Activated CD8-positive, alpha-beta memory T cell treated with anti-CD3 and anti-CD28 coated beads for 36 hours (primary cell): ENCODE results near the gene PALLD. TPM values are rescaled to one million over a fixed set of nuclear protein-coding genes. Genes with fewer than 3 reads are reported as not detected.

ENCODE experiments used
- CTCF ChIA-PET: fragments of 350-600 bp; sonication (Branson Sonifier 250); formaldehyde crosslinking; loops from one replicate; lab custom pipeline; 2021; ENCODE audit warnings: antibody characterized with exemption; lab: Charles Lee
- POLR2A ChIA-PET: fragments of 350-600 bp; sonication (Branson Sonifier 250); formaldehyde crosslinking; loops from one replicate; lab custom pipeline; 2021; ENCODE audit warnings: antibody characterized with exemption; lab: Charles Lee
- total RNA-seq, 2 experiments: library from RNA; stranded (reverse); gene quantifications; one replicate each; pipeline ENCODE4 v1.2.3, GENCODE V29; 2021

The PALLD gene
- total RNA-seq, 2 experiments from 2014 or later: 0.69 to 0.84 TPM

DNA sequence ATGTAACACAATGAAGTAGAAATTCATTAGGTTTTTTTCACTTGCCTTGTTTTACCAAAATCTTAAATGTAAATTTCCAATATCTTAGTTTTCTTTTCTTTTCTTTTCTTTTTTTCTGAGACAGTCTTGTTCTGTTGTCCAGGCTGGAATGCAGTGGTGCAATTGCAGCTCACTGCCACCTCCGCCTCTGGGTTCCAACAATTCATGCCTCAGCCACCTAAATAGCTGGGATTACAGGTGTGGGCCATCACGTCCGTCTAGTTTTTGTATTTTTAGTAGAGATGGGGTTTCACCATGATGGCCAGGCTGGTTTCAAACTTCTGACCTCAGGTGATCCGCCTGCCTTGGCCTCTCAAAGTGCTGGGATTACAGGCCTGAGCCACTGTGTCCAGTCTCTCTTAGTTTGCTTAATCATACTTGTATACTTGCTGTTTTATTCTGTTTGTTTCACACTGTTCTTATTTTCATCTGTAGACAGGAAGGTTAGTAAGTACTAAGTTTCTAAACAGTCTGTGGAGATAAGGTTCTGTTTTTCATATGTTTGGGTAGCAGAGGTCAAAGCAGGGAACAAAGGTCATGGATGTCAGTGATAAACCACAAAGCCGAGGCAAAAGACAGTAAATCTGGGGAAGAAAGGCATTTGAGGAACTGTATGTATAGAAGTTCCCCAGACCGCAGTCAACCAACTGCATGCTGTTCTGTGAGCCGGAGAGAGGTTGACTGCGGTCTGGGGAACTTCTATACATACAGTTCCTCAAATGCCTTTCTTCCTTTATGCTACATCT lies 384.2 kb downstream of the PALLD start:
- ChIA-PET CTCF (no interaction called here), POLR2A (no interaction called here)

DNA sequence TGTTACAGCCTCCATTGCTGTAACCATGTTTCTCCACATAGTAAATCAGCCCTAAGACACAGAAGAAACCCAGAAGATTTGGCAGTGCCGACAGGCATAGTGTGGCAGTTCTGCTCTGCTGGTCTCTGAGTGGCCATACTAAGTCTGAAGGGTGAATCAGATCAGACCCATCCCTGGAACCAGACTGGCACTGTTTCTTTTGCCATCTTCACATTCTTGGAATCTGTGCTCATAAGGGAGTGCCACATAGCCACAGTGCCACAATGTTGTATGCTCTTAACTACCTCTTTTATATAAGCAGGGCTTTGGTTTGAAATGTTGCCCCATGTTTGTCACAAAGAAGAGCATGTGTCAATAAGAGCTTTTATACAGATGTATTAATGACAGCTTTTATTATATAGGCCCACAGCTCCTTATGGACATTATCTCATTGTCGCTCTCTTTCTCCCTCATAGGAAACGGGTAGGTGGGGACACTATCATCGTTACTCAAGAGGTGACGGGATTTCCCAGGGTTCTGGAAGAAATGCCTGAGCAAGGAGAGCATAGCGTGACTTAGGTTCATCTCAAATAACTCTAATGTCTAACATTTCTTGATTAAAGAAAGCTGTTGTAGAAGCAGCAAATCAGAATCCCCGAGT lies 385.0 kb downstream of the PALLD start:
- ChIA-PET CTCF (interaction anchor here (1.1 kb wide), 1 partner anchor 247 kb away, joined by 3 read pairs; no protein-coding TSS in a partner anchor), POLR2A (no interaction called here)

DNA sequence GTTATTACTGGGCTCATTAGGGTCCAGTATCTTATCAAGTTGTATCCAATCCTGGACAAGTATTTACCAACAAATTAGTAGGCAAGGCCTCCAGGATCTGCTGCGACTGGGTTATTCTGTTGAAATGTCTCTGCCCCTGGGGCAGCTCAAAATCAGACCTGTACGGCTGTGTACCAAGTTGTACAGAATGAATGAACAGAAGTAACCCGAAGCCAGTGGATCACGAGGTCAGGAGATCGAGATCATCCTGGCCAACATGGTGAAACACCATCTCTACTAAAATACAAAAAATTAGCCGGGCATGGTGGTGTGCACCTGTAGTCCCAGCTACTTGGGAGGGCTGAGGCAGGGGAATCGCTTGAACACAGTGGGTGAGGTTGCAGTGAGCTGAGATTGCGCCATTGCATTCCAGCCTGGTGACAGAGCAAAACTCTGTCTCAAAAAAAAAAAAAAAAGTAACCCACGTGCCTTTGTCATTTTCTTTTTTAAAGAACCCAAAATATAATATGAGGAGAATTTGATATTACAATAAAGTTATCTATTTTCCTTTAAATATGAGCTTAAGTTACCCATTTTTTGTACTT lies 385.9 kb downstream of the PALLD start:
- ChIA-PET CTCF (interaction anchor here (0.6 to 1.1 kb wide), 2 partner anchors 61 to 248 kb away, joined by 3 read pairs; no protein-coding TSS in a partner anchor), POLR2A (no interaction called here)

DNA sequence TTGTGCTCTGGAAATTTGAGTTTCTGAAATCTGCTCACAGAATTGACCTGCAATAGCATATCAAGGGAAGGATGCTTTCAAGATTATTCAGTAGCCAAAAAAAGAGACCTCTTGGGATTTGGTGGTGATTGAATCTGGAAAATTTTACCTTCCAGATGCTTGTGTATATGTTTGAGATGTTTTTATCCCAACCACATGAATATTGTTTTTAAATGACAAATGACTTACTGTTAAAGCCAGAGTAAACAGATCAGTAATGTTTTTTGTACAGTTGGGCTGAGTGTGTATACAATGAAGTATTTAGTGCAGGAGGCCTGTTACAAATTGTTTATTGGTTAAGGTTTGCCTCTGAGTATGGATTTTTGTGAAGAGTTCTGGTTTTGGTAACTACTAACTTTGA lies 386.7 kb downstream of the PALLD start:
- POLR2A ChIA-PET: no interaction called here
- CTCF ChIA-PET: interaction anchor here (0.6 kb wide), 1 partner anchor 62 kb away, joined by 3 read pairs; no protein-coding TSS in a partner anchor

DNA sequence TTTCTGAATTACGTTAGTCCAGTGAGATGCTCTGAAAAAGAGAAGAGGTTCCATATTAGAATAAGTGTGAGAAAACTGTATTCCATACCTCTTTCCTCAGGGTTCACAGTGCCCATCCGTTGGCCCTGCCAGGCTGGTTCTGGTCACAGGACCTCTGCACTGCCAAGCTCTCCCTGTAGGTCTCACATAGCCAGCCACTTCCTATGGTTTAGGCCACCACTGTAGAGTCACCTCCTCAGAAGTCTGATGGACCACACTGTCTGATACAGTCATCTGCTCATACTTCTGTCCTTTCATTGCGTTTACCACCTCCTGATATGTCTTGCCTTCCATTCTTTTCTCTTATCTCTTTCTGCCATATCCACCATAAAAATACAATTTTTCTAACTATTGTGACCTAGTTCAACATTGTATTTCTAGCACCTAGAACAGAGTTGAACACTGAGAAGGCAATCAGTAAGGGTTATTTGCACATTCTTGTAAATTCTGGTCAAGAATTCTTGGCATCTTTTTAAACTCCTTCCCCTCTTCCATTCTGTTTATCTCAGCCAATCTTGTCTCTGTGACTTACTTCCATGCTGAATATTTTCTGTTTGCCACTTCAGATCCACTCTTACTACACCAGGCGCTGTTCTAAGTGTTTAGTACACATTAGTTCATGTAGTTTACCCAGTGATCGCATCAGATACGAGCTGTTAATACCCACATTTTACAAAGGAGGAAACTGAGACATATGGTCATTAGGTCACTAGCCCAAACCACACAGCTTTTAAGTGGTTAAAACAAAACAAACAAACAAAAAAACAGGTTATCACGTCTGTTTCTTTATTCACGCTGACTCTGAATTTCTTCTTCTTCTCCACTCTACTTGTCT lies 387.6 kb downstream of the PALLD start:
- ChIA-PET CTCF (no interaction called here), POLR2A (no interaction called here)

DNA sequence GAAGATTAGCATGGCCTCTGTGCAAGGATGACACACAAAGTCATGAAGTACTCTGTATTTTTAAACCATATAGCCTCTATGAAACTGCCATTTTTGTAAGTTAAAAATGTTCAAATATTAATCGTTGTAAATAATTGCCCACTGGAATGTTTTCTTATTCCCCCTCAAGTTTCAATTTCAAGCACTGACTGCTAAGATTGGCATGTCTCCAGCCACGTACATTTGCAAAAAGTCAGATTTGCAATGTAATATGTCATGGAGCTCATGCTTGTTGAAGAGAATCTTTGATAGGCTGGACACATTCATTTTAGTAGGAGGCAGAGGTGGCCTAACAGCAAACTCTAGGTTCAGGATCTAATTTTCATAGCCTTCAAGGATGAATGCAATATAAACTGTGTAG lies 388.5 kb downstream of the PALLD start:
- POLR2A ChIA-PET: no interaction called here
- CTCF ChIA-PET: no interaction called here

DNA sequence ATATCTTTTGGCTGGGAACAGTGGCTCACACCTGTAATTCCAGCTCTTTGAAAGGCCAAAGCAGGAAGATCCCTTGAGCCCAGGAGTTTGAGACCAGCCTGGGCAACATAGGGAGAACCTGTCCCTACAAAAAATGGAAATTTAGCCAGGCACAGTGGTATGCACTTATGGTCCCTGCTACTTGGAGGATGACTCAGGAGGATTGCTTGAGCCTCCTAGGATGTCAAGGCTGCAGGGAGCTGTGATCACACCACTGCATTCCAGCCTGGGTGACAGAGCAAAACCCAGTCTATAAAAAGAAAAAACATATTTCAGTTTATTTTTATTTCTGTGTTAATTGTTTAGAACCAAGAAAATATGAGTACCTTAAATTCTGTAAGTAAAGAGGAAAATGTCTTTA lies 389.5 kb downstream of the PALLD start:
- CTCF ChIA-PET: interaction anchor here (0.7 kb wide), 1 partner anchor 470 kb away, joined by 3 read pairs; no protein-coding TSS in a partner anchor
- POLR2A ChIA-PET: no interaction called here

DNA sequence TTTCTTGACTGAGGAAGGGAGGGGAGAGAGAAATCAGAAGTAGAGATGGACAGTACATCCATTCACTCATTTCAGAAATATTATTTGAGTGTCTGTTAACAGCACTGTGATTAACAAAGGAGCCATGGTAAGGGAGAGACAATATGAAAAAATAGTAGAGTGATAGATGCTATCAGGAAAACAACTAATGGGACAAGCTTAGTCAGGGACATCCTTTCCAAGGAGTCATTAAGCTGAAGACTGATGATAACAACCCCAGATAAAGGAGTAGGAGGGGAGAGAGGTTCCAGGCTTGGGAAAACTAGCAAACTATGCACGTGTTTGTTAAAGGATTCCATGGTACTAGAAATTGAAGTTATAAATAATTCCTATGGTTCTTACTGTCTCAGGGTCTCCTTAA lies 391.0 kb downstream of the PALLD start:
- POLR2A ChIA-PET: no interaction called here
- CTCF ChIA-PET: no interaction called here

DNA sequence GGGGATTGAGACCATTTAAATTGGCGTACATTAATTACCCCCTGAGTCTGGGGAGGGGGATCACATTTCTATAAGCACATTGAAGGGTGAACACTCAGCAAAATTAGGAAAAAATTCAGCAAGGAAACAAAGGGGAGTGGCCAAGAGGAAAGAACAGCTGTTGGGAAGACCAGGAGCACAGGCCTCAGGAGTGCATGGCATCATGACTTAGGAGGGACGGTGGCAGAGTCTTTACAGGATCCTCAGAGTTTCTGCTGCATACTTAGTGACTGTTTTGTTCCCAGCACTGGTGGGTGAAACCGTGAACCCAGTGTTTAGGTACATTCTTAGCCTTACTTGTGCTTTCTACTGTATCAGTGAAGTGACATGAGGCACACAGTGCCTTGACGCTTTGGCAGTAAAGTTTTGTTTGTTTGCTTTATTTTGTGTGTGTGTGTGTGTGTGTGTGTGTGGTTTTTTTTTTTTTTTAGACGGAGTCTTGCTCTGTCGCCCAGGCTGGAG lies 391.9 kb downstream of the PALLD start:
- POLR2A ChIA-PET: no interaction called here
- CTCF ChIA-PET: no interaction called here

DNA sequence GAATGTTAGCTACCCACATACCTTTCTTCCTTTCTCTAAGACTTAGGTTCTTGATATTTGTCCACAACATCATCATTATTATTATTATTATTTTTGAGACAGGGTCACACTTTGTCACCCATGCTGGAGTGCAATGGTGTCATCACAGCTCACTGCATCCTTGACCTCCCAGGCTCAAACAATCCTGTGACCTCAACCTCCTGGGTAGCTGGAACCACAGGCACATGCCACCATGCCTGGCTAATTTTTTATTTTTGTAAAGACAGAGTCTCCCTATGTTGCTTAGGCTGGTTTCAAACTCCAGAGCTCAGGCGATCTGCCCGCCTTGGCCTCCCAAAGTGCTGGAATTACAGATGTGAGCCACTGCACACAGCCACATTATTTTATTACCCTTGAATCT lies 394.2 kb downstream of the PALLD start:
- POLR2A ChIA-PET: no interaction called here
- CTCF ChIA-PET: no interaction called here

DNA sequence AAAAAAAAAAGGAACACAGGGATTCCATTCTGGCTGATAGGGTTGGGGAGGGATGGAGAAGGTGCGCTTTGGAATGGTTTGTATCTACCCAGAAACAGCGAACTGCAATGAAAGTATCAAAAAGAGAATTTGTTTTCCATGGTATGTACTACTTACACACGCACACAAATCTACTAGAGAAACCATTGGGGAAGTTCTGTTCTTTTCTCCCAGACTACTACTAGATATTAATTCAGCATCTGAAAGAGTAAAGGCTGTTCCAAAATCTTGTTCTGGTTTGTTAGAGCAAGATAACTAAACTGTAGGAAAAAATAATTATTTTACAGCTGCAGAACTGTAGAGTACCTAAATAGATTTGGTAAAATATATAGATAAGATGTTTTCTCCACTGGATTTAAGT lies 394.8 kb downstream of the PALLD start:
- ChIA-PET CTCF (no interaction called here), POLR2A (no interaction called here)

DNA sequence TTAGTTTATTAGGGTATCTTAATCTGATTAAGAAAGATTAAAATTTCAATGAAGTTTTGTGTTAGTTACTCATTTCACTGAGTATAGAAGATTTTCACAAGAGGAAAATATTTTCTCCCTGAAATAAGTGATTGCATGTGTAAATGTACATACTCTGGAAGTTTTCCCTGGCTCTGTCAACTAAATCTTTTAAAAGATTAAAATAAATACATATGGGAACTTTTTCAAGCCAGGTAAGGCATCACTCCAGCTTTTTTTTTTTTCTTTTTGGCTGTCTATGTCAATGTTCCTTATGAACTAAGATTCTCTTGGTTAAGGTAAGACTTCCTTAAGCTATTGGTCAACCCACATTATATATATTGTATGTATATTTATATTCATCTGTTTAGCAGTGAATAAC lies 395.6 kb downstream of the PALLD start:
- CTCF ChIA-PET: interaction anchor here (0.6 kb wide), 1 partner anchor 25 kb away, joined by 3 read pairs; no protein-coding TSS in a partner anchor
- POLR2A ChIA-PET: no interaction called here

DNA sequence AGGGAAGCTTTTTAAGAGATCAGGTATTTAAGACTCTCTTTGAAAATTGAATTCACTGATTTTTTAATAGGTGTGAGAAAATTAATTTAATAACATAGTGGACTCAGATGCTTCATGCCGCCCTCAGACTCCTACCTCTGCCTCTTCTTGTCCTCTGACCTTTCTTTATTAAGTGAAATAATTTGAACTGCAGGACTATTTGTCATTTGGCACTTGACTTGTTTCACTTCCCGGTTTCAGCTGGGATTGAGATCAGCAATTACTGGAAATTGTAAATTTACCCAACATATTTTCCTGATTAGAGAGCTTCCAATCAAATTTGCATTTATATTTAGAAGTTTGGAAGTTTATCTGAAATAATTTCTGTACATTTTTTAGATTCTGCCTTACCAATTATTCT lies 396.4 kb downstream of the PALLD start:
- POLR2A ChIA-PET: no interaction called here
- CTCF ChIA-PET: no interaction called here

DNA sequence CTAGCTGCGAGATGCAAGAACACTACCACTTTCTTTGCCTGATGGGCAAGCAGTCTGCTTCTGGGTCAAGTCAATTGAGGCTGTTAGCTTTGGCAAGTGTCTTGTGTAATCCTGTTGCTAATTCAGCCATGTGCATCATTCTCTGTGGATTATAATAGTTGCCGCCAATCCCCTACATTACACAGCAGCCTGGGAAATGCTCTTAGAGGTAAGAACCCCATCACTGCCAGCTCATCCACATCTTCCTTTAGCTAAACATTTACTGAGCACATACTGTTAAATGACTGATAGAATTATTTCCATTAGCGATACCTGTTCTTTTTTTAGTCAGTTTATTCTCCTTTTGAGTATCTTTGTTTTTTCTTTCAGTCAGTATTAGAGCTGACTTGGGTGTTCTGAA lies 397.0 kb downstream of the PALLD start:
- CTCF ChIA-PET: no interaction called here

DNA sequence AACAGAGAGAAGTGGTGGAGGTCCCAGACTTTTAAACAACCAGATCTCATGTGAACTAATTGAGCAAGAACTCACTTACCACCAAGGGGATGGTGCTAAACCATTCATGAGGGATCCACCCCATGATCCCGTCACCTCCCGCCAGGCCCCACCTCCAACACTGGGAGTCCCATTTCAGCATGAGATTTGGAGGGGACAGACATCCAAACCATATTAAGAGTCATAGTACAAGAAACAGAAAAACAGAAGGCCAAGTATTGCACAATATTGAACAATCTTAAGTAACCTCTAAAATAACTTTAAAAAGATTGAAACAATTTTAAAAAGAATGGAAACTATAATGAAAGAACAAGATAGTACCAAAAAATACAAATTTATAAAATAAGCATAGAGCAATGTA lies 403.2 kb downstream of the PALLD start:
- ChIA-PET CTCF (interaction anchor here (1.6 kb wide), 1 partner anchor 11 kb away, joined by 4 read pairs; no protein-coding TSS in a partner anchor), POLR2A (no interaction called here)

More for the DNA sequence above, 397.0 kb downstream of the PALLD start:
- POLR2A ChIA-PET: no interaction called here

DNA sequence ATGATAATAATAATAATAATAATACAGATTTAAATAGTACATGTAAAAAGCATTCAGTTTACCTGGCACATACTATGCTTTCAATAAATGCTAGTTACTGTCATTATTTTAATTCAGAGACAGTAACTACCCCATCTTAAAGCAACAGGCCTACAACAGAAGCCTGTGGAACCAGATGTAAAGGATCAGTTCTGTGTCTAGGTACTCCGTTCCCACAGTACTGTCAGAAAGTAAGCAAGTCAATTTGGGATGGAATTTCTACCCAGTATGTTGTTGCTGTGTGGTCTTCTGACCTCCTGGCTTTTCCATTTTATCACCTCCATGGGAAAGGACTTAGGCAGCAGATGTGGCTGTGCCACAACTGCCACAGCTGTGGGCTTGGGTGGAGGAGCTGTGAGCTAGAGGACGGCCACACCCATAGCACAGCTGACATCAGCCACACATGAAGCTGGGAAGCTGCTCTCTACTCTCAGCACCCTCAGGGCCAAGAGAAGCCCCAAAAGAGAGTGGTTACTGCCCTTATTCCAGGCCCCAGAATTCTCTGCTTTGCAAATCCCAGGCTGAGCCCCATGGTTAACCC lies 410.4 kb downstream of the PALLD start:
- POLR2A ChIA-PET: no interaction called here
- CTCF ChIA-PET: no interaction called here

DNA sequence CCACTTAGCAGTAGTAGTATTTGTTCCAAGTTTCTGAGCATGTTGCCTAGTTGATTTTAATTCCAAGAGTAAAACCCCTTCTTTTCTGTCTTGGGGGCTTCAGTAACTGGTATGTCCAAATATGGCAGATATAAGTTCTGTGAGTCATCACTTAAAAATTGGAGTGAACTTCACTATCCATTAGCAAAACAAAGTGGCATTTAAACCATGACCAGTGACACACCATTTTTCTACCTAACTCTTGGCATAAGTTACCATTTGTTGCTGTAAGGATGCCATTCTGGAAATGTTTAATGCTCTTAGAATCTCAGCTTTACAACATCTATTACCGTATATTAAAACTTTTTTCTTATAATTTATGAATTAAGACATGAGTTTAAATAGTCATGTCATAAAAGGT lies 411.2 kb downstream of the PALLD start:
- ChIA-PET CTCF (no interaction called here), POLR2A (no interaction called here)

DNA sequence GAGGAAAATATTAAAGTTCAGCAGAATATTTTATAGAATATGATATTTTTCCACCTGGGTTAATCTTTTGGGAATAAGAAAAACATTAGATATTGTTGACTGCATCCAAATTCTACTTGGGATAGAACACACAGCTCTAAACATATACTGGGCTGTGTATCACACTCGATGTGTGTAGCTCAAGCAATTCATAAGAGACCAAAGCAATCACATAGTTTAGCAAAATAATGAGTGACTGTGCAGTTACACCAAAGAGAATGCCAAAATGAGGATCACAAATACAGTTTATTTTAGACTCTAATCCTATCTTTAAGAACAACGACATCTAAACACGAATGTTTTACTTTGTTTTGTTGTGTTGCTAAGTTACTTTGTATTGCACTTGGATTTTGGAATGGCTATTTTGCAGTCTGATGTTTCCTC lies 412.0 kb downstream of the PALLD start:
- POLR2A ChIA-PET: no interaction called here
- CTCF ChIA-PET: no interaction called here

DNA sequence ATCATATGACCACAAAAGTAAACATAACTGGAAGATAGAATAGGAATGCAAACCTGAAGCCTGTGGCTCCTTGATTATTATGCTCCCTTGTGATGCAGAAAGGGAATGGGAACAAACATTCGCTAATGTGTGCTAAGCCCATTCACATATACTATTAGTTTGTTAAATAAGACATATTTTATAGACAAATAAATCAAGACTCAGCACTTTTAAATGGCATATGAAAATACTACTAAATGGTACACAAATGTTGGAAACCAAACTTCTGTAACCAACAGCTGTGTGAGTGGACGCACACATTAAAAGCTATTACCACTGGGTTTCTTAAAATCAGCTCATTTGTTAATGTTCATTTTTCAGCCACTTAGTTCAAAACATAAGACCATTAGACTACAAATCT lies 417.2 kb downstream of the PALLD start:
- CTCF ChIA-PET: interaction anchor here (1.0 kb wide), 1 partner anchor 10 kb away, joined by 3 read pairs; no protein-coding TSS in a partner anchor
- POLR2A ChIA-PET: no interaction called here
